H1 (cell line): ENCODE data around the gene RIBC2. TPM values are rescaled to one million over a fixed set of nuclear protein-coding genes. Genes with fewer than 3 reads are reported as not detected.

ENCODE experiments used
- SIX5 ChIP-seq: IDR thresholded peaks from 2 replicates; pipeline ENCODE4 v1.6.1; 2011; ENCODE audit warnings: mild to moderate bottlenecking, low read depth, low read length
- SP2 ChIP-seq: IDR thresholded peaks from 2 replicates; pipeline ENCODE4 v1.6.1; 2012; ENCODE audit warnings: mild to moderate bottlenecking, low read length, inconsistent platforms
- polyA plus RNA-seq, 7 experiments: library from polyadenylated mRNA; depleted of rRNA in 3 of 7; stranded (reverse) in 5 of 7; unstranded in 2 of 7; fragments of >200 nt in 5 of 7; fragments of 200-250 nt in 2 of 7; gene quantifications; 1 replicate in 5 of 7; 2 replicates in 1 of 7; 4 replicates in 1 of 7; pipeline versions ENCODE4 v1.2.1 to v1.2.3, GENCODE V29; 2011 to 2013; ENCODE audit warnings: missing spikeins in 2 of 7, mixed read lengths in 2 of 7
- total RNA-seq: library from RNA; stranded (reverse); fragmentation: NEBNext Ultra II Directional; extraction: Animal tissue kit (Norgen Biotek cat#: 25700); gene quantifications from 2 replicates; pipeline ENCODE4 v1.2.1, GENCODE V29; 2021

The RIBC2 gene
- total and polyA plus RNA-seq, 2 of the 8 experiments (the other 6 are each of a cell fraction or from before 2014, with no cell fraction given): 0.79 to 2.1 TPM

GRCh38 chr22:45376703-45377102, 36.8 kb upstream of the RIBC2 start (continued):
- TF ChIP-seq SP2: no peak
- TF ChIP-seq SIX5: no peak
